SIG-M5 (cell line): ENCODE data around the gene ACVR2A.

Experiments used
- DNase-seq: peaks from one replicate; lab custom pipeline; 2025; lab: John Stamatoyannopoulos, UW

The ACVR2A gene

DNA sequence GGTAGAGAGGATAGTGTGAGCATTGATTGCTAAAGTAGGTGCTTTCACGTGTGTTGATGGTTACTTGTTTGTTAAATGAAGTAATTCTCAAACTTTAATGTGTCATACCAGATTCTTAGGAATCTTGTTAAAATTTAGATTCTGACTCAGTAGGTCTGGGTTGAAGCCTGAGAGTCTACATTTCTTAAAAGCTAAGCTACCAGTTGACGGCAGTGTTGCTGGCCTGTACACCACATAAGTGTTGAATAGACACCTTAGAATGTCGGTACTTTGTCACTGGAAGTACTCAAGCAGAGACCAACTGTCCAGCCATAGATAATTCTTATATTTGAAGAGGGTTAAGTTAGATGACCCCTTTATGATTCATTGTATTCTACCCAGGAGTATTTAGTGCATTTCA, 79.8 kb downstream of the ACVR2A start:
- no peak for DNase-seq

DNA sequence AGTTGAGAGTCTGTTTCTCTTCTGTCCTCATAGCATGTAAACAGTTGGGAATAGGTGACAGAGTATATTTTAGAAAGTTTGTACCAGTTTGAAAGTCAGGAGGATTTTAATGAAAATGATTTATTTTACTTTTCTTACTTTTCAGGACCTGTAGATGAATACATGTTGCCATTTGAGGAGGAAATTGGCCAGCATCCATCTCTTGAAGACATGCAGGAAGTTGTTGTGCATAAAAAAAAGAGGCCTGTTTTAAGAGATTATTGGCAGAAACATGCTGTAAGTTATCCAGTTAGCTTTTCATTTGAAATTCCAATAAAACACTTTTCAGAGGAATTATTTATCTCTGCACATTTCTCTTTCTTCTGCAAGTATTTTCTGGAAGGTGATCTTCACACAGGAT, 81.1 kb downstream of the ACVR2A start:
- DNase-seq = no peak

DNA sequence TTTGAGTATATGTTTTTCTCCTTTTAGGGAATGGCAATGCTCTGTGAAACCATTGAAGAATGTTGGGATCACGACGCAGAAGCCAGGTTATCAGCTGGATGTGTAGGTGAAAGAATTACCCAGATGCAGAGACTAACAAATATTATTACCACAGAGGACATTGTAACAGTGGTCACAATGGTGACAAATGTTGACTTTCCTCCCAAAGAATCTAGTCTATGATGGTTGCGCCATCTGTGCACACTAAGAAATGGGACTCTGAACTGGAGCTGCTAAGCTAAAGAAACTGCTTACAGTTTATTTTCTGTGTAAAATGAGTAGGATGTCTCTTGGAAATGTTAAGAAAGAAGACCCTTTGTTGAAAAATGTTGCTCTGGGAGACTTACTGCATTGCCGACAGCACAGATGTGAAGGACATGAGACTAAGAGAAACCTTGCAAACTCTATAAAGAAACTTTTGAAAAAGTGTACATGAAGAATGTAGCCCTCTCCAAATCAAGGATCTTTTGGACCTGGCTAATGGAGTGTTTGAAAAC, 82.3 kb downstream of the ACVR2A start:
- DNase-seq = no peak

DNA sequence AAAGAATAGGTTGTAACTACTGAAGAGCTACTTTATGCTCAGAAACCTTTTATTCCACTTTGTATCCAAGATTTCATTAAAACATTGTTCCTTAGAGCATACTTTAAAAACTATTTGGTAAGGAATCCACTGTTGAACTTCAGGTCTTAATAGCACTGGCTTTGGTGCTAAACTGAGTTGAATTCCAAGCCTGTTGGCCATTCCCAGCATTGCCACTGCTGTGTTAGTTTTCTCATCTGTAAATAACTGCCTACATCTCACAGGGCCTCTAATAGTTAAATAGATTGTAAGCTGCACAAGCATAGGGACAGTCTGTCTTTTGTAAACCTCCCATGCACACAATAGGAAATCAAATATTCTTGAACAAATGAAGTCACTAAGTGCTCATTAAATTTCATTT, 89.1 kb downstream of the ACVR2A start:
- DNase-seq = no peak

DNA sequence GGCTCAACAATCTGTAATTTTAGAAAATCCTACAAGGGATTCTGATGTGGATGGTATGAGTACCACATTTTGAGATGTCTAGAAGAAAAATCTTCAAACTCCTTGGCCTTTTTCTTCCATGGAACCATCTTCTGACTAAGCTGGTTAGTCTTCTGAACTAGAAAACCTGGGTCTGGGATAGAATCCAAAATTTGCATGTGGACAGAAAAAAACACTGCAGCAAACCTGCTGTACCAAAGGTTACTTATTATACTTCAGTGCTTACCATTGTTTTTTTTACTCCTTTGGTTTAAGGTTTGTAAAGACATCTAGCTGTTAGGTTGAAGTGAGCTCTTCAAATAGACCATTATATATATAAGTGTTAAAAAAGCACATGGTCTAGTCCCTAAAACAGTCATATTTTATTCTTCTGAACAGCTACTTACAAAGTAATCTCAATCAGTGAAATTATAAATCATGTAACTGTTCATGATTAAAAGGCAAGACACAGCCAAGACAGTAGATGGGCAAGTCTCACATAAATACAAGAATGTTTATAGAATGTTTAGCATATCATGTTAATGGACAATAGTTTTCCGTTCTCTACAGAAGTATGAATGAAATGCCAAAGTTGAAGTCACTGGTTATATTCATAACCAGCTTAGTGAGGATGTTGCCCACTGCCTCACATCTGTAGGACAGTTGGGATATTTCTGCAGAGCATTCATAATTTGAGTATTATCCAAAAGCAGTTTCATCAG, 90.2 kb downstream of the ACVR2A start:
- no peak for DNase-seq

DNA sequence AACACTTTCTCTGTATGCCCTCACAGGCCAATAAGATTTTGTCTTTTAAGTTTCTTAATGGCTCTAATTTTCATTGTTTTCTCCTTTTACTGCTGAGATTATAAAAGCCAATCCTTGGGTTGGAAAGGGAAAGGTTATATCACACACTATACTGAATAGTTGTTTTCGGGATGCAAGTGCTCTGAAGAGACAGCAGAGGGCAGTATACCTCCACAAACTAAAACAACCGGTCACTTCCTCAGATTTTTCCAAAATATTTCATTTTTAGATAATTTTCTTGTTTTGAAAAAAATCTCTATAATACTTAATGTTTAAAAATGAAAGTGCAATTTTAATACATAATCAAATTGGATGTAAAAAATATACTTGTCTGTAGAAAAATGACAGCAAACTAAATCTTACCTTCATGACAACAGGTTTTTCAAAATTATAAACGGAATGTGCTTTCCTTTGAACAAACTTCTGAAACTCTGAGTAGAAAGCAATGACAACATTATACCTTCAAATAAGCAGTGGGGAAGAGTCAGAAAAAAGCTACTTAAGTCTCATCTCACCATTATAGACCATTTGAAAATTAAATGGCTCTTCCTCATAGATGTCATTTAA, 93.0 kb downstream of the ACVR2A start:
- DNase-seq = no peak

DNA sequence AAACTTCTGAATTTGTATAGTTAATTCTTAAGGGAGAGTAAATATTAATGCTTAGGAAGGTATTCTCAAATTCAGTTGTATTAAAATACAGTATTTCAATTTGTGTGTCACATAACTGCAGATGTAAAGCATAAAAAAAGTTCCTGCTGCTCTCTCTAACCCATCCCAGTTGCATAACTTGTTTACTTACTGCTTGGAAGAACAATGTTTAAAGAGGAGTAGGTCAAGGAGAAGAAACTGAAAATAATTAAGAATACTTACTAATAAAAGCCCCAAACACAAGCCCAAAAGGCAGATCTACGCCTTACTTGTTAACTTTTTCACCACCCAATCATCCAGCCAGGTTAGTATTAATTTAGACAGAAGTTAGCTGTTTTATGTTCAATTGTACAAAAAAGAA, 94.5 kb downstream of the ACVR2A start:
- DNase-seq = no peak

DNA sequence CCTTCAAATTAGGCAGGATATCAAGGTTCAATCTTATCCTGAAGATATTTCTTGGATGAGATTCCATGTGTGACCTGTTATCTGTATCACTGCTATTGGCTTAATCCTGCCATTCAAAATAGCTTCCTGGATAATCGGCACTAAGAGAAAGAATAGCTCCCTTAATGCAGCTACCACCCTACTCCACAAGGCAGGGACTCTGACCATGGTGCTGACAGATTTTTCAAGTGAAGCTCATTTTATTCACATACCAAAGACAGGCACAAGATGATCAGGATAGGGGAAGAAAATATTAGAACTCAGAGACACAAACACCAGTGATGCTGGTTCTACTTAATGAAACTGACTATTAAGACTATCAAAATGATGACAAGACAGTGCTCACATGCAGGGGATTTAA, 100.8 kb downstream of the ACVR2A start:
- DNase-seq = no peak

DNA sequence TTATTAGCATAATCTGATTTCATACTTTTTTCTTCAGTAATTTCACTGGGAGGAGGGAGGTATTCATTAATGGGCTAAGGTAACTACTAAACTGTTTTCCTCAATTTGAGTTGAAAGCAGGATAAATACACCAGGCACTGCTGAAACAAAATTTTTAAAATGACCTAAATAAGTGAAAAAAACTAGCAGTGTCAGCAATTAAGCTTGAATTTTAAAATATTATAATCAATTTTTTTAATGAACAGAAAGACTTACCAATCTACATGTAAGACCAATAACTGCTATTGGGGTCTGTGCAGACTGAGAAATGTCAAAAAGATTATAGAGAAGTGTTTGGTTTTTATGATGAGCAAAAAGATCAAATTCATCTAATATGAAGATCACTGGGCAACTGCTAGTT, 107.3 kb downstream of the ACVR2A start:
- DNase-seq = no peak

DNA sequence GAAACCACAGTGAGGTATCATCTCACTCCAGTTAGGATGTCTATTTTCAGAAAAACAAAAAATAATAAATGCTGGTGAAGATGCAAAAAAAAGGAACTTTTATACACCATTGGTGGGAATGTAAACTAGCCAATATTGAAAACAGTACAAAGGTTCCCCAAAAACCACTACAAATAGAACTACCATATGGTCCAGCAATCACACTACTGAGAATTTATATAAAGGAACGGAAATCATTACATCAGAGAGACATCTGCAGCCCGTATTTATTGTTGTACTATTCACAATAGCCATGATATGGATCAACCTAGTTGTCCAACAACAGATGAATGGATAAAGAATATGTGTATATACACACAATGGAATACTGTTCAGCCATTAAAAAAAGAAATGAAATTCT, 123.7 kb downstream of the ACVR2A start:
- no peak for DNase-seq

DNA sequence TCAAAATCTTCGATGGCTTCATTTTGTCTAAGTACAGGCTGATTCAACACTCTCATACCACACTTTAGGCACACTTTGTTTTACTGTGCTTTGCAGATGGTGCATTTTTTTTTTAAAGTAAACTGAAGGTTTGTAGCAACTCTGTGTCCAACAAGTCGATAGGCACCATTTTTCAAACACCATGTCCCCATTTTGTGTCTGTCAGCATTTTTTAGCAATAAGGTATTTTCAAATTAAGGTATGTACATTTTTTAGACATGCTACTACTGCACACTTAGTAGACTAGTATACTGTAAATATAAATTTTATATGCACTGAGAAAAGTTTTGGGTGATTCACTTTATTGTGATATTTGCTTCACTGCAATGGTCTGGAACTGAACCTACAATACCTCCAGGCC, 131.3 kb downstream of the ACVR2A start:
- no peak for DNase-seq

DNA sequence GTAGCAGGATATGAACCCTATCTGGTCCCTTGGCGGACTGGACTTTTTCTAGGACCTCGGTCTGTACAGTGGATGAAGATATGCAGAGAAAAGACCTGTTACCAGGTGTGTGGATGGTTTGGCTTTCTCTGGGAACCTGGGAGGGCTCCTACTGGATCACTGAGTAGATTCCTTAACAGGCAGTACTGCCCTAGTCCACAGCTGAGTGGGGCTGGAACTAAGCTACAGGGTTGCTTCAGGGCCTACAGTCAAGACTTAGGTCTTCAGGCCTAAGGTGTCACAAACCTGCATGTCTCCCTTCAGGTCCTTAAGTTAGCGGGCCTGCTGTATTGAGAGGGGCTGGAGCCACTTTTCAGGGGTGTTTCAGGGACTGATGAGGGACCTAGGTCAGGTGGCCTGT, 132.8 kb downstream of the ACVR2A start:
- DNase-seq = no peak
